GM13977 (cell line): ENCODE results near the gene DBX1.
"Not testable (repeated sequence)": the region's sequence is repeated elsewhere in the genome, so short reads cannot be mapped to it uniquely, and the experiment has no call there.

Experiments
- DNase-seq: peaks from one replicate; pipeline ENCODE4 v3.0.0; 2012; ENCODE audit warnings: low spot score
- in situ Hi-C: fragments of 300-500 bp; cut with MboI; formaldehyde crosslinking; loops from one replicate; pipeline ENCODE4 v1.12.0; 2022; ENCODE audit warnings: low sequenced_read_pairs, low pct_unique_long_range_greater_than_20kb, mixed read lengths, inconsistent platforms; ENCODE audit not compliant: unreplicated experiment
- TF ChIP-seq, protein P1 (sequence below): IDR thresholded peaks from 2 replicates; pipeline ENCODE4 v1.5.1; 2012; ENCODE audit warnings: mild to moderate bottlenecking, control low read depth; ENCODE audit not compliant: insufficient read depth; ENCODE audit errors: extremely low read depth, missing control alignments

The DBX1 gene

GRCh38 chr11:20134991-20135736, 25.1 kb downstream of the DBX1 start:
- in situ Hi-C loops: no loop called here
- TF ChIP-seq, protein P1, sequence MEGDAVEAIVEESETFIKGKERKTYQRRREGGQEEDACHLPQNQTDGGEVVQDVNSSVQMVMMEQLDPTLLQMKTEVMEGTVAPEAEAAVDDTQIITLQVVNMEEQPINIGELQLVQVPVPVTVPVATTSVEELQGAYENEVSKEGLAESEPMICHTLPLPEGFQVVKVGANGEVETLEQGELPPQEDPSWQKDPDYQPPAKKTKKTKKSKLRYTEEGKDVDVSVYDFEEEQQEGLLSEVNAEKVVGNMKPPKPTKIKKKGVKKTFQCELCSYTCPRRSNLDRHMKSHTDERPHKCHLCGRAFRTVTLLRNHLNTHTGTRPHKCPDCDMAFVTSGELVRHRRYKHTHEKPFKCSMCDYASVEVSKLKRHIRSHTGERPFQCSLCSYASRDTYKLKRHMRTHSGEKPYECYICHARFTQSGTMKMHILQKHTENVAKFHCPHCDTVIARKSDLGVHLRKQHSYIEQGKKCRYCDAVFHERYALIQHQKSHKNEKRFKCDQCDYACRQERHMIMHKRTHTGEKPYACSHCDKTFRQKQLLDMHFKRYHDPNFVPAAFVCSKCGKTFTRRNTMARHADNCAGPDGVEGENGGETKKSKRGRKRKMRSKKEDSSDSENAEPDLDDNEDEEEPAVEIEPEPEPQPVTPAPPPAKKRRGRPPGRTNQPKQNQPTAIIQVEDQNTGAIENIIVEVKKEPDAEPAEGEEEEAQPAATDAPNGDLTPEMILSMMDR: no peak
- DNase-seq: no peak

DNA sequence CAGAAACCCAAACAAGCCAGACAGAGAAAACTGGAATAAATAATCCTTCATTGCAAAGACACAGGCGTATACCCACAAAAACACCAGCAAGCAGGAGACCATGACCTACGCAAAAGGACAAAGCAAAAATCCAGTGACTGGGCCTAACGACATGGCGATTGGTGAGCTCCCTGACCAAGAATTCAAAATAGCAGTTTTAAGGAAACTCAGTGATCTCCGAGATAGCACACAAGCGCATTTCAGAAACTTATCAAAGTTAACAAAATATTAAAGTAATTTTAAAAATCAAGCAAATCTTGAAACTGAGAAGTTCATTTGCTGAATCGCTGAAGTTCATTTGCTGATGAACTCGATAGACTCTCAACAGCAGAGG, 27.6 kb downstream of the DBX1 start:
- TF ChIP-seq, protein P1: no peak
- in situ Hi-C loops: no loop called here
- DNase-seq: no peak

- in situ Hi-C loops: no loop called here
- peak; percentile 46 for DNase-seq
- TF ChIP-seq, protein P1: peak; percentile 80
These were observed 28.2 kb downstream of the DBX1 start for GRCh38 chr11:20131788-20132666.

DNA sequence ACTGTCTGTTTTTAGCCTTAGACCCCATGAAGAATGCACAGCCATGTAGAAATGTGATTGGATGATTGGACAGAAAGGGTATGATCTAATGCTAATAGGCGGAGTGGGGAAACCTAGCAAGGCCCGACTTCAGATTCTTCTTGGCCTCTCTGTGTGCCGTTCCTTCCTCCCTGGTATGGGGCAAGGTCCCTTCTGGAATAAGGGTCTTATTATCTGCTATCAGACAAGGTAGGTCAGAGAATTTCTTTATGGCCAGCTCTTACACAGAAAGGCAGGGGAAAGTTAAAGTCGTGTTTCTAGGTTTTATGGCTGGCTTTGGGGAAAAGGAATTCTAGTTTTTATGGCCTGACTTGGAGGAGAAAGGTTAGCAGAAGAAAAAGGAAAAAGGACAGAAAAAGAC, 30.6 kb downstream of the DBX1 start:
- in situ Hi-C loops: loop anchor here (10.0 kb wide), 2 partner anchors 185 to 225 kb away; no protein-coding TSS in a partner anchor

DNA sequence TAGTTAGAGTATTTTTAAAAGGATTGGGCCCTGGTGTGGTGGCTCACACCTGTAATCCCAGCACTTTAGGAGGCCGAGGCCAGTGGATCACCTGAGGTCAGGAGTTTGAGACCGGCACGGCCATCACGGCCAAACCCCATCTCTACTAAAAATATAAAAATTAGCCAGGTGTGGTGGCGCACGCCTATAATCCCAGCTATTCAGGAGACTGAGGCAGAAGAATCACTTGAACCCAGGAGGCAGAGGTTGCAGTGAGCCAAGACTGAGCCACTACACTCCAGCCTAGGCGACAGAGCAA, 31.8 kb downstream of the DBX1 start:
- in situ Hi-C loops: loop anchor here (10.0 kb wide), 2 partner anchors 184 to 226 kb away; no protein-coding TSS in a partner anchor

More for the DNA sequence above, 30.6 kb downstream of the DBX1 start:
- DNase-seq: no peak
- TF ChIP-seq, protein P1: no peak

GRCh38 chr11:20127671-20128527, 32.4 kb downstream of the DBX1 start:
- peak; percentile 73 for DNase-seq
- TF ChIP-seq, protein P1: peak; percentile 93
- in situ Hi-C loops: loop anchor here (10.0 kb wide), 2 partner anchors 183 to 227 kb away; no protein-coding TSS in a partner anchor

More for the DNA sequence above, 31.8 kb downstream of the DBX1 start:
- not testable (repeated sequence) for DNase-seq
